ENCODE results near the gene ZDHHC11.
"Not testable (repeated sequence)": the region's sequence is repeated elsewhere in the genome, so short reads cannot be mapped to it uniquely, and the experiment has no call there.

The ZDHHC11 gene

GRCh38 chr5:858726-859125, 7.9 kb upstream of the ZDHHC11 start:
- FAIRE-seq = no peak

DNA sequence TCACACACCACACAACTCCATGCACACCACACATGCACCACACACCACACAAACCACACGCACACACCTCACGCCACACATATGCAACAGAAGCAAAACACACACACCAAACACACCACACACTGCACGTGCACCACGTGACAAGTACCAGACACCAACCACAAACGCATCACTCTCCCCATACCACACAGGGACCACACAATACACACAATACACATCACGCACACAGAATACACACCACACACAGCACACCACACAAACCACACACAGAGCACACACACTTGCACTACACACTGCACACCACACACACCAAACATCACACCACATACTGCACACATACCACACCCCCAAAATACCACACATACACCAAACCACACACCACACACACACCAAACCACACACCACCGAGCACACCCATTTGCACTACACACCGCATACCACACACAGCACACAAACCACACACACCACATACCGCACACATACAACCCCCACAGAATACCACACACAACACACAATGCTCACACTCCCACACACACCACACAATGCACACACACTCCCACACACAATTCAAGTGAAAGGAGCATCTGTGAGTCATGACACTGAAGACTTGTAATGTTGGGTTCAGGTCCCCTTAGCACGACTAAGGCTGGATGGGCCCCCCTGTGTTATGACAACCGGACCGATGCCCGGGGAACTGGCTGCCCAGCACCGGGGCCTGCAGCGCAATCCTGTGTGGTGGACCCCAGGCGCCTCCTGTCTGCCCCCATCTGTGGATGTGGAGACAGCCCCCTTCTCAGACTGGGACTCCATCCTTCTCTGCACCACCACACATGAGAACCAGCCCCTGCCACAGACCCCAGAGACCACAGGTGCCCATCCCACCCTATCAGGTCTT, 6.0 kb upstream of the ZDHHC11 start:
- FAIRE-seq = no peak

DNA sequence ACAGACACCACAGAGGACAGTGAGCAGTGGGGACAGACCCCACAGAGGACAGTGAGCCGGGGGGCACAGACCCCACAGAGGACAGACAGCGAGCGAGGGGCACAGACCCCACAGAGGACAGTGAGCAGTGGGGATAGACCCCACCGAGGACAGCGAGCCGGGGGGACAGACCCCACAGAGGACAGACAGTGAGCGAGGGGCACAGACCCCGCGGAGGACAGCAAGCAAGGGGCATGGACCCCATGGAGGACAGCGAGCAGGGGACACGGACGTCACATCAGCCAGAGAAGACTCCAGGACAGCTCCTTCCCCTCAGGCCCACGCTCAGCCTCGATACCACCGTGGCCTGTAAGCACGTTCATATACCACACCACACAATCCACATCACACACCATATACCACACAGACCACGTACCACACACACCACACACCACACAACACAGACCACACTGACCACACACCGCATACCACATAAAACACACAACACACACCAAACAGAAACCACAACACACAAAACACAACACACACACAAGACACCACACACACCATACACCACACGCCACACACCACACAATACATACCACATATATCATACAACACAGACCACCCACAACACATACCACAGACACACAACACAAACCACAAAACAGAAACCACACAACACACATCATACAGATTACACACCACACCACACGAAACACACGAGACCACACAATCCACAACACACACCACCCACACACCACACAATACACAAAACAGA, 5.2 kb upstream of the ZDHHC11 start:
- FAIRE-seq = no peak

DNA sequence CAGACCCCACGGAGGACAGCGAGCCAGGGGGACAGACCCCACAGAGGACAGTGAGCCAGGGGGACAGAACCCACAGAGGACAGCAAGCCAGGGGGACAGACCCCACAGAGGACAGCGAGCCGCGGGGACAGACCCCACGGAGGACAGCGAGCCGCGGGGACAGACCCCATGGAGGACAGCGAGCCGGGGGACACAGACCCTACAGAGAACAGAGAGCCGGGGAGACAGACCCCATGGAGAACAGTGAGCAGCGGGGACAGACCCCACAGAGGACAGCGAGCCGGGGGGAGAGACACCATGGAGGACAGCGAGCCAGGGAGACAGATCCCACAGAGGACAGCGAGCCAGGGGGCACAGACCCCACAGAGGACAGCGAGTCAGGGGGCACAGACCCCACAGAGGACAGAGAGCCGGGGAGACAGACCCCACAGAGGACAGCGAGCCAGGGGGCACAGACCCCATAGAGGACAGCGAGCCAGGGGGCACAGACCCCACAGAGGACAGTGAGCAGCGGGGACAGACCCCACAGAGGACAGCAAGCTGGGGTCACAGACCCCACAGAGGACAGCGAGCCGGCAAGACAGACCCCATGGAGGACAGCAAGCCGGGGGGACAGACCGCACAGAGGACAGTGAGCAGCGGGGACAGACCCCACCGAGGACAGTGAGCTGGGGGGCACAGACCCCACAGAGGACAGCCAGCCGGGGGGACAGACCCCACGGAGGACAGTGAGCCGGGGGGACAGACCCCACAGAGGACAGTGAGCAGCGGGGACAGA, 4.4 kb upstream of the ZDHHC11 start:
- no peak for FAIRE-seq

GRCh38 chr5:854217-854616, 3.4 kb upstream of the ZDHHC11 start:
- FAIRE-seq = no peak

DNA sequence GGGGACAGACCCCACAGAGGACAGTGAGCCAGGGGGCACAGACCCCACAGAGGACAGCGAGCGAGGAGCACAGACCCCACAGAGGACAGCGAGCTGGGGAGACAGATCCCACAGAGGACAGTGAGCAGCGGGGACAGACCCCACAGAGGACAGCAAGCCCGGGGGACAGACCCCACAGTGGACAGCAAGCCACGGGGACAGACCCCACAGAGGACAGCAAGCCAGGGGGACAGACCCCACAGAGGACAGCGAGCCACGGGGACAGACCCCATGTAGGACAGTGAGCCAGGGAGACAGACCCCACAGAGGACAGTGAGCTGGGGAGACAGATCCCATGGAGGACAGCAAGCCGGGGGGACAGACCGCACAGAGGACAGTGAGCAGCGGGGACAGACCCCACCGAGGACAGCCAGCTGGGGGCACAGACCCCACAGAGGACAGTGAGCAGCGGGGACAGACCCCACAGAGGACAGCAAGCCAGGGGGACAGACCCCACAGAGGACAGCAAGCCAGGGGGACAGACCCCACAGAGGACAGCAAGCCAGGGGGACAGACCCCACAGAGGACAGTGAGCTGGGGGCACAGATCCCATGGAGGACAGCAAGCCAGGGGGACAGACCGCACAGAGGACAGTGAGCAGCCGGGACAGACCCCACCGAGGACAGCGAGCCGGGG, 2.8 kb upstream of the ZDHHC11 start:
- FAIRE-seq = not testable (repeated sequence)

- FAIRE-seq = no peak
Observed at GRCh38 chr5:852431-853401, 1.9 kb upstream of the ZDHHC11 start.

DNA sequence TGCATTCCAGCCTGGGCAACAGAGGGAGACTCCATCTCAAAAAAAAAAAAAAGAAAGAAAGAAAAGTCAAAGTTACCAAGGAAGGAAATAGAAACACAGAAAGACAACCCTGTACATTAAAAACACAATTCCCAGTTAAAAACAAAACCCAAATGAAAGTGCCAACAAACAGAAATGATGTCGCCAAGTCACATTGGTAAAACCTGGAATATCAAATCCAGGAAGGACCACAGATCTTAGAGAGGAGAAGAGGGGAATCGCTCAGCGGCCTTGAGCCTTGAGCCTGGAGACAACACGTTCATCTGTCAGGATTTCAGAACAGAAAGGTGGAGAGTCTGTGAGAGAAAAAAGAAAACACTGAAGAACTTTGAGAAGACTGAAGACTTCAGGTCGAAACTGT, 1.2 kb upstream of the ZDHHC11 start:
- no peak for FAIRE-seq

DNA sequence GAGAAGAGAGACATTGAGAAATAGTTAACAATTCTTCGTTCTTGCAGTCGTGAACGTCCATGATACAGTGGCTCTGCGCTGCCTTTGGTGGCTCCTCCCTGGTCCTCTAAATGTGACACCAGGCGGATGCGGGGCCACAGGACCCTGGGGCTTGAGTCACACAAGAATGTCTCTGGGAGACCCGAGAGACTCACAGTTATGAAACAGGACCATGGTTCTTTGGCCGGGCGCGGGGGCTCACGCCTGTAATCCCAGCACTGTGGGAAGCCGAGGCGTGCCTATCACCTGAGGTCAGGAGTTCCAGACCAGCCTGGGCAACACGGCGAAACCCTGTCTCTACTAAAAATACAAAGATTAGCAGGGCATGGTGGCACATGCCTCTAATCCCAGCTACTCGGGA, 767 bp upstream of the ZDHHC11 start:
- no peak for FAIRE-seq

DNA sequence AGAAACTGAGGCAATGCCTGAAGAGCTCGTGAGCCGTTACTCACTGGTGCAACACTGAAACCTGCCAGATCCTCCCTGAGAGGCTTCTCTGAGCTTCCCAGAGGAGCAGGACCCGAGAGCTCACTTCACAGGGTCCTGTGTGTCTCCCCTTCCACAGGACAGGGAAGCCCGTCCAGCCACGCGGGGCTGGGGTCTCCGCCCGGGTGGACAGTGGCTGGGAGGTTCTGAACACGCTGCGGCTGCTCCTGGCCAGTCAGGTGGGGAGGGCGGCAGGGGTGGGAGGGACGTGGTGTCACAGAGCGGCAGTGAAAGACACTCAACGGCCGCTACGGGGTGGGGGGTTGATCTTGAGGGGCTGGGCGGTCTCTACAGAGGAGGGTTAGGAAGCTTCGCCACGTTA, 290 bp upstream of the ZDHHC11 start:
- no peak for FAIRE-seq

GRCh38 chr5:849651-850301, 1.0 kb downstream of the ZDHHC11 start:
- FAIRE-seq = no peak

DNA sequence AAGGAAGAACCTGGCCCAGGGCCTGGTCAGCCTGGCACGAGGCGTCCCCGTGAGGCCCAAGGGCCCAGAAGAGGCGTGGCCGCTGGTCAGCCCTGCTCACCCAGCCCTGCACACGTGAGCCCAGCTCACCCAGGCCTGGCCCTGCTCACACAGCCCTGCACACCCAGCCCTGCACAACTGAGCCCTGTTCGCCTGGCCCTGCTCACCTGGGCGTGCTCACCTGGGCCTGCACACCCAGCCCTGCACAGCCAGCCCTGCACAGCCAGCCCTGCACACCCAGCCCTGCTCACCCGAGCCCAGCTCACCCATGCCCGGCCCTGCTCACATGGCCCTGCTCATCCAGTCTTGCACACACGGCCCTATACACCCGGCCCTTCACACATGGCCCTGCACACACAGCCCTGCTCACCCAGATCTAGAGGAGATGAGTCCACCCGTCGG, 2.1 kb downstream of the ZDHHC11 start:
- FAIRE-seq = no peak

- FAIRE-seq = not testable (repeated sequence)
Observed at GRCh38 chr5:847736-848135, 3.0 kb downstream of the ZDHHC11 start.

DNA sequence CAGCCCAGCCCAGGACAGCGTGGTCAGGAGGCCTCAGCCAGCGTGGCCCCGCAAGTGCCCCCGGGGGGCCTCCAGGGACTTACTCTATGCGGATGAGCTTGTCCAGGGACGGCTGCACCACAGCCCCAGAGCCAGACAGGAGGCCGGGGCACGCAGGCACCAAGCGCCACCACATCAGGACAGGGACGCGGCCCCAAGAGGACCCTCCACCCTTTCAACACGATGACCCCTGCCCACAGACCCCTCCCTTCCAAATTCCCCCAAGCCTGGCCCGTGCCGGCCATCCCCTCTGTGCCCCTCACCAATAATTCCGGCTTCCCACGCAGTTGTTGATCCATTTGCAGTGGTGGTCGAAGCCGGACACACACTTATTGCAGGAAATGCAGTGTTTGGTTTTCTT, 3.6 kb downstream of the ZDHHC11 start:
- FAIRE-seq = not testable (repeated sequence)

GRCh38 chr5:846602-847091, 4.1 kb downstream of the ZDHHC11 start:
- FAIRE-seq = not testable (repeated sequence)

DNA sequence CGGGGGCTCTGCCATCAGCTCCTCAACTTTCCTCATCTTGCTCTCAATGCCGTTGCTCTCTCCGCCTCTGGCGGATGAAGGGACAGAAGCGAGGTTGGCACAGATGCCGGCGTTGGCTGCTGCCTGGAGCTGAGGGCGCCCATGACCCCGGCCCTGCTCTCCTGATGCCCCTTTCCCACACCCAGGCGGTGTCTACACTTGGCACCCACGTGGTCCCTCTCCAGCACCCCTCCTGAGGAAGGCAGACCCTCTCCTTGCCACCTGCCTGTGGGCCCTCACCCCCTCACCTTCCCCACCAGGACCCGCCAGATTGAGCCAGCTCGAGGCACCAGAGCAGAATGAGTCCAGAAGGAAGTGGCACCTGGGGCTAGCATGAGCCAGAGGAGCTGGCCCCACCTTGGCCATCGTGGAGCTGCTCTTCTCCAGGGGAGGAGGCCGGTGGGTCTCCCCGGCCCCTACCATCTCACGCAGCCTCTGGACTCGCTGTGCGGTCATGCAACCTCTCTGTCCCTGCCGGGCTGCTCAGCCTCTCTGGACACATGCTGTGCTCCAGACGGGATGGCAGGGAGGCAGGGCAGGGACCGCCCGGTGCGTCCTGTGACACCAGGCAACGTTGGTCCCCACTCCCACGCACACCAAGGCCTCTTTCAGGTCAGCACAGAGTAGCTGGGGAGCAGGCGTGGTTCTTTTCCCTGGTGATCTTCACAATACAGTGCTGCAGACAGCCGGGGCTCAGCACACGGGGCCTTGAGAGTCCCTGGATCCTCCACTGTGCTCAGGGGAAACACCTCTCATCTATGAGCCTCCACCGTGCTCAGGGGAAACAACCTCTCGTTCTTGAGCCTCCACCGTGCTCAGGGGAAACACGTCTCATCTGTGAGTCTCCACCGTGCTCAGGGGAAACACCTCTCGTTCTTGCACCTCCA, 4.8 kb downstream of the ZDHHC11 start:
- not testable (repeated sequence) for FAIRE-seq

GRCh38 chr5:845031-845675, 5.6 kb downstream of the ZDHHC11 start:
- not testable (repeated sequence) for FAIRE-seq

DNA sequence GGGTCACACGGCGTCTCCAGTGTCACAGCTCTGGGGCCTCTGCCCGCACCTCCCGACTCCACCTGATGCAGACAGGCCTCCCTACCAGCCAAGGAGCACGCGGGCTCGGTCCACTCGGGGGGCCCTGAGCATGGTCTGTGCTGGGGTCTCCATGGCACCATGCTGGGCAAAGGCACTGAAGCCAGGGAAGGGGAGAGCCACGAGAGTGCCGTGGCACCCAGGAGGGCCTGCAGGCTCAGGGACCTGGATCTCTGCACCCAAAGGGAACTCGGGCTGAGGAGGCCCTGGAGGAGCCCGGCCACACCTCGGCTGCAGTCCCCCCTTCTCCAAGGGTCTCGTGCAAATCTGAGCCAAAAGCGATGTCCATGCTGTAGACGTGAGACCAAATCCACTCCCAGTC, 6.4 kb downstream of the ZDHHC11 start:
- FAIRE-seq = not testable (repeated sequence)

- FAIRE-seq = not testable (repeated sequence)
Observed at GRCh38 chr5:843926-844325, 6.9 kb downstream of the ZDHHC11 start.
